Fibroblast of mammary gland (primary cell): ENCODE data around the gene CPA3.

Source experiments
- DNase-seq: peaks from one replicate; pipeline ENCODE4 v3.0.0-alpha.2; 2010; ENCODE audit warnings: low read depth
- H3K4me3 ChIP-seq: 2 replicates; pipeline ENCODE4 v1.5.1; 2011; ENCODE audit warnings: low read depth, mild to moderate bottlenecking, low read length, moderate library complexity; ENCODE audit not compliant: control insufficient read depth
- CTCF ChIP-seq: conservative IDR thresholded peaks from 2 replicates; pipeline ENCODE4 v1.5.1; 2011; ENCODE audit warnings: low read depth, low read length, inconsistent platforms; ENCODE audit not compliant: control insufficient read depth, insufficient read depth

Gene CPA3

GRCh38 chr3:148845756-148846395, 19.2 kb upstream of the CPA3 start:
- no peak overlapping the region for H3K4me3 ChIP-seq
- DNase-seq, result no peak
- TF ChIP-seq CTCF, result no peak

- TF ChIP-seq CTCF, result no peak
- DNase-seq, result peak; percentile 73
- no peak overlapping the region for H3K4me3 ChIP-seq
Measured at GRCh38 chr3:148847351-148847750, 17.7 kb upstream of the CPA3 start.

GRCh38 chr3:148848410-148848809, 16.7 kb upstream of the CPA3 start:
- H3K4me3 ChIP-seq, result no peak overlapping the region
- no peak for TF ChIP-seq CTCF
- DNase-seq, result no peak

- DNase-seq, result no peak
- TF ChIP-seq CTCF, result no peak
- no peak overlapping the region for H3K4me3 ChIP-seq
Measured at GRCh38 chr3:148852271-148852992, 12.7 kb upstream of the CPA3 start.

GRCh38 chr3:148853076-148853475, 12.0 kb upstream of the CPA3 start:
- no peak for TF ChIP-seq CTCF

GRCh38 chr3:148854061-148854460, 11.0 kb upstream of the CPA3 start:
- TF ChIP-seq CTCF, result no peak
- H3K4me3 ChIP-seq, result no peak overlapping the region
- DNase-seq, result no peak

More at GRCh38 chr3:148853076-148853475, 12.0 kb upstream of the CPA3 start:
- DNase-seq, result no peak
- H3K4me3 ChIP-seq, result no peak overlapping the region
